ENCODE measurements around the gene HOXA4.

- peak in 2 of 6 experiments; percentile 23 to 33 for TF ChIP-seq CTCF (IDR thresholded peaks at IDR 0.05)
- TF ChIP-seq POLR2A (IDR thresholded peaks at IDR 0.05) = peak in 1 of 2 donors; percentile 71
These were observed 22.0 kb downstream of the HOXA4 start for GRCh38 chr7:27108390-27109127.
